Activated B cell treated with CpG ODN at 0.5 μM for 24 hours (primary cell): ENCODE measurements around the gene ILKAP. TPM values are rescaled to one million over a fixed set of nuclear protein-coding genes. Genes with fewer than 3 reads are reported as not detected.

Experiments
- ATAC-seq: fragments of 200-7000 bp; cut with Tn5 transposase; one replicate; pipeline ENCODE4 v1.10.0; 2021; ENCODE audit warnings: low read depth, mild to moderate bottlenecking, moderate library complexity
- CTCF ChIA-PET: fragments of 350-600 bp; sonication (Branson Sonifier 250); formaldehyde crosslinking; loops from one replicate; lab custom pipeline; 2021; ENCODE audit warnings: antibody characterized with exemption; lab: Charles Lee
- POLR2A ChIA-PET: fragments of 350-600 bp; sonication (Branson Sonifier 250); formaldehyde crosslinking; loops from one replicate; lab custom pipeline; 2021; ENCODE audit warnings: antibody characterized with exemption; lab: Charles Lee
- DNase-seq: peaks from one replicate; pipeline ENCODE4 v3.0.0; 2022
- H3K27ac Mint-ChIP-seq: one replicate; pipeline ENCODE4 v1.8.0; 2020; ENCODE audit warnings: mixed read lengths
- H3K27me3 Mint-ChIP-seq: one replicate; pipeline ENCODE4 v1.8.0; 2021; ENCODE audit warnings: mixed read lengths
- H3K36me3 Mint-ChIP-seq: one replicate; pipeline ENCODE4 v1.8.0; 2021; ENCODE audit warnings: low read depth, mixed read lengths
- H3K4me1 Mint-ChIP-seq: one replicate; pipeline ENCODE4 v1.8.0; 2021; ENCODE audit warnings: mixed read lengths
- H3K4me3 Mint-ChIP-seq: one replicate; pipeline ENCODE4 v1.8.0; 2020; ENCODE audit warnings: mild to moderate bottlenecking, mixed read lengths
- H3K9me3 Mint-ChIP-seq: one replicate; pipeline ENCODE4 v1.8.0; 2020; ENCODE audit warnings: mixed read lengths
- intact Hi-C: fragments of 100-400 bp; cut with micrococcal nuclease; formaldehyde crosslinking; loops from one replicate; pipeline ENCODE4 v1.15.1; 2024
- total RNA-seq: library from RNA; stranded (reverse); gene quantifications from 2 replicates; pipeline ENCODE4 v1.2.3, GENCODE V29; 2022
- TF ChIP-seq, protein P1 (sequence below): fragments of 200-600 bp; IDR thresholded peaks from one replicate; pipeline ENCODE4 v1.8.0; 2022; ENCODE audit warnings: antibody characterized with exemption, mild to moderate bottlenecking

ILKAP gene
- total RNA-seq, 1 donor from 2014 or later = 77.3 TPM

DNA sequence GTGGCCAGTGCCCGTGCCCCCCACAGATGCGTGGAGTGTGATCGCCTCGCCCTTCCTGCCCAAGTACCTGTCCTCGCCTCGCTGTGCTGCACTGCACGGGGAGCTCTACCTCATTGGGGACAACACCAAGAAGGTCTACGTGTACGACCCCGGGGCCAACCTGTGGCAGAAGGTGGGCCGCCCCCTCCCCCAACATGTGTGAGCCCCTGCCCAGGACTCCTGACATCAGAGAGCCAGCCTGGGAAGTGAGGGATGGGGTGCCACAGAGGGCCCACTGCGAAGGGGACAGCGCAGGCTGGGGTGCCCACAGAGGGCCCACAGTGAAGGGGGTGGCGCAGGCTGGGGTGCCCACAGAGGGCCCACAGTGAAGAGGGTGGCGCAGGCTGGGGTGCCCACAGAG, 54.5 kb downstream of the ILKAP start:
- Mint-ChIP-seq H3K4me1 (no peaks in the 10 kb centered on the region), H3K4me3 (no peak overlapping the region), H3K9me3 (no peaks in the 10 kb centered on the region), H3K27ac (no peak overlapping the region), H3K36me3 (no peaks in the 10 kb centered on the region), H3K27me3 (no peaks in the 10 kb centered on the region)
- no peak for DNase-seq
- ChIA-PET POLR2A (no interaction called here), CTCF (no interaction called here)
- intact Hi-C loops = no loop called here
- ATAC-seq = no peak
- TF ChIP-seq, protein P1, sequence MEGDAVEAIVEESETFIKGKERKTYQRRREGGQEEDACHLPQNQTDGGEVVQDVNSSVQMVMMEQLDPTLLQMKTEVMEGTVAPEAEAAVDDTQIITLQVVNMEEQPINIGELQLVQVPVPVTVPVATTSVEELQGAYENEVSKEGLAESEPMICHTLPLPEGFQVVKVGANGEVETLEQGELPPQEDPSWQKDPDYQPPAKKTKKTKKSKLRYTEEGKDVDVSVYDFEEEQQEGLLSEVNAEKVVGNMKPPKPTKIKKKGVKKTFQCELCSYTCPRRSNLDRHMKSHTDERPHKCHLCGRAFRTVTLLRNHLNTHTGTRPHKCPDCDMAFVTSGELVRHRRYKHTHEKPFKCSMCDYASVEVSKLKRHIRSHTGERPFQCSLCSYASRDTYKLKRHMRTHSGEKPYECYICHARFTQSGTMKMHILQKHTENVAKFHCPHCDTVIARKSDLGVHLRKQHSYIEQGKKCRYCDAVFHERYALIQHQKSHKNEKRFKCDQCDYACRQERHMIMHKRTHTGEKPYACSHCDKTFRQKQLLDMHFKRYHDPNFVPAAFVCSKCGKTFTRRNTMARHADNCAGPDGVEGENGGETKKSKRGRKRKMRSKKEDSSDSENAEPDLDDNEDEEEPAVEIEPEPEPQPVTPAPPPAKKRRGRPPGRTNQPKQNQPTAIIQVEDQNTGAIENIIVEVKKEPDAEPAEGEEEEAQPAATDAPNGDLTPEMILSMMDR = no peak

DNA sequence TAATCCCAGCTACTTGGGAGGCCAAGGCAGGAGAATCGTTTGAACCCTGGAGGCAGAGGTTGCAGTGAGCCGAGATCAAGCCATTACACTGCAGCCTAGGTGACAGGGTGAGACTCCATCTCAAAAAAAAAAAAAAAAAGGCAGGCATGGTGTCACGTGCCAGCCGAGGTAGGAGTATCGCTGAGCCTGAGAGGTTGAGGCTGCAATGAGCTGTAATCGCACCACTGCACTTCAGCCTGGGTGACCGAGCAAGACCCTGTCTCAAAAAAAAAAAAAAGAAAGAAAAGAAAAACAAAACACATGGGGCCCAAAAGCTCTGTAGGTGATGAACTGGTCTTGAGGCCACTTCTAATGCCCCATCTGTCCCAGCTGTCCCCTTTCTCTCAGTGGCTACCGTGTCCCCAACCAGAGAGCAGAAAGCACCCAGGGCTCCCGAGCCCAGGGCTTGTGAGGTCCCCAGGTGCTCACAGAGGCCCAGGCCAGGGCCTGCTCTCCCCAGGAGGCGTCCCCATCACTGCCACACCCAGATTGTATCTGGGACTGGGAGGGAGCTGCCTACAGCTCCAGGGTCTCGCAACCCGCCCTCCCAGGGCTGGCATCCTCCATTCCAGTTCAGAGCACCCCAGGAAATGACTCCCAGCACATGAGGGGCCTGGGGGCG, 56.5 kb downstream of the ILKAP start:
- ATAC-seq (no peak), DNase-seq (no peak)
- POLR2A ChIA-PET = no interaction called here
- intact Hi-C loops = no loop called here
- H3K9me3 Mint-ChIP-seq = no peaks in the 10 kb centered on the region
- H3K36me3 Mint-ChIP-seq = no peaks in the 10 kb centered on the region
- TF ChIP-seq, protein P1 = no peak
- H3K27ac Mint-ChIP-seq = no peak overlapping the region
- no peaks in the 10 kb centered on the region for H3K4me1 Mint-ChIP-seq
- H3K4me3 Mint-ChIP-seq = no peak overlapping the region
- CTCF ChIA-PET = no interaction called here
- H3K27me3 Mint-ChIP-seq = no peaks in the 10 kb centered on the region

DNA sequence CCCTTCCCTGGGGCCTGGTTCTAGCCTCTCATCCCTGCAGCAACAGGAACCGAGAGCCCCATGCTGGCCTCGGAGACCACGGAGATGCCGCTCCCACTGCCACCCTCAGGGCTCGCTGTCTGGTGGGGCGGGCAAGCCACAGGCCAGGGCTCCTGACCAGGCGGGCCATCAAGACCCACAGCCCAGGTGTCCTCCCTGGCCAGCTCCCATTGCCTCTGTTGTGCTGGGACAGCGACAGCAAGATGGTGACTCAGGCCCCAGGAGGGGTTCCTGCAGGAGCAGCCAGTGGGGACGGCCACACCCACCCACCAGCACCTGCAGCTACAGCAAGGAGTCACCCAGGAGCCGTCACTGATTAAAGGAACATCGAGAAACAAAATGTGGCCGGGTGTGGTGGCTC, 57.6 kb downstream of the ILKAP start:
- no peaks in the 10 kb centered on the region for H3K9me3 Mint-ChIP-seq
- ChIA-PET POLR2A (no interaction called here), CTCF (interaction anchor here (0.9 kb wide), 1 partner anchor 37 kb away, joined by 3 read pairs; no protein-coding TSS in a partner anchor)
- ATAC-seq (no peak), DNase-seq (no peak)
- H3K36me3 Mint-ChIP-seq = no peaks in the 10 kb centered on the region
- H3K27me3 Mint-ChIP-seq = no peaks in the 10 kb centered on the region
- intact Hi-C loops = no loop called here
- H3K4me1 Mint-ChIP-seq = peaks cover 1% of the 10 kb centered on the region
- no peak overlapping the region for H3K4me3 Mint-ChIP-seq
- no peak overlapping the region for H3K27ac Mint-ChIP-seq
- TF ChIP-seq, protein P1 = no peak

DNA sequence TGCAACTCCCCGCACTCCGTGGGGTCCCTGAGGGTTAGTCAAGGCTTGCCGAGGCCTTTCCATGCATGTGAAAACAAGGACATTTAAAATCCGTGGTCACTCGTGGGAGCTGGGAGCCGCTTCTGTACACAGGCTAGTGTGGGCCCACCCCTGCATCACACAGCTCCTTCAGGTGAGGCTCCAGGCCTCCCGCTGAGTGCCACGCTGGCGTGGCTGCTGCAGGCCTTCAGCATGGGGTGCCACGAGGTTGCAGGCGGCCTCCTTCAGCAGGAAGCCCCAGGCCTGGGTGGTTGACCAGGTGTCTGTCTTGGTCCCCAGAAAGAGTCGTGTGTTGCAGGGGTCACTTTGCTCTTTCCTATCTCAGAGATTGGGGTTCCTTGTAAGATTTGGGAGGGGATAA, 58.4 kb downstream of the ILKAP start:
- TF ChIP-seq, protein P1 = no peak
- POLR2A ChIA-PET = no interaction called here
- peaks cover 1% of the 10 kb centered on the region for H3K4me1 Mint-ChIP-seq
- H3K9me3 Mint-ChIP-seq = no peaks in the 10 kb centered on the region
- intact Hi-C loops = no loop called here
- ATAC-seq (no peak), DNase-seq (no peak)
- H3K27ac Mint-ChIP-seq = no peak overlapping the region
- CTCF ChIA-PET = interaction anchor here (0.9 kb wide), 1 partner anchor 36 kb away, joined by 3 read pairs; no protein-coding TSS in a partner anchor
- H3K4me3 Mint-ChIP-seq = no peak overlapping the region
- no peaks in the 10 kb centered on the region for H3K27me3 Mint-ChIP-seq
- no peaks in the 10 kb centered on the region for H3K36me3 Mint-ChIP-seq

DNA sequence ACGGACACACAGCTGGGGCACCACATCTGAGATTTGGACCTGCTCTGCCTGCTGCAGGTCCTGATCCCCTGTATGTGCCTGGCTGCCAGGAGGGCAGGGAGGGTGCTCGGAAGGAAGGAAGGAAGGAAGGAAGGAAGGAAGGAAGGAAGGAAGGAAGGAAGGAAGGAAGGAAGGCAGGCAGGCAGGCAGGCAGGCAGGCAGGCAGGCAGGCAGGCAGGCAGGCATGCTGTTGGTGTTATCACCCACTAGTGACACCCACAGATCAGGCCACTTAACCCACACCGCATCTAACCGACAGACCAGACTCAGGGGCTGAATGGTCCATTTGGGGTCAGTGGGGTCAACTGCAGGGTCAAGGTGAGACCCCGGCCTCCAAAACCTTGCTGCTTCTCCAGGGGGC, 59.2 kb downstream of the ILKAP start:
- POLR2A ChIA-PET = no interaction called here
- no peak for ATAC-seq
- intact Hi-C loops = no loop called here
- CTCF ChIA-PET = no interaction called here
- Mint-ChIP-seq H3K4me1 (peaks cover 4% of the 10 kb centered on the region), H3K27me3 (no peaks in the 10 kb centered on the region), H3K27ac (no peak overlapping the region), H3K9me3 (no peaks in the 10 kb centered on the region), H3K4me3 (no peak overlapping the region), H3K36me3 (no peaks in the 10 kb centered on the region)
- no peak for DNase-seq
- TF ChIP-seq, protein P1 = no peak
